HepG2 (cell line): Measurements from ENCODE around the gene ATP6V0D1. TPM values are rescaled to one million over a fixed set of nuclear protein-coding genes. Genes with fewer than 3 reads are reported as not detected.

Source experiments
- GTF3A ChIP-seq: sonication (generic); formaldehyde crosslinking; conservative IDR thresholded peaks from 2 replicates; pipeline ENCODE4 v1.4.0; 2020; ENCODE audit warnings: mild to moderate bottlenecking, missing genetic modification reagents
- HMG20A ChIP-seq: IDR thresholded peaks from 2 replicates; pipeline ENCODE4 v1.6.1; 2016; ENCODE audit warnings: borderline replicate concordance
- IRX3 ChIP-seq: sonication (generic); formaldehyde crosslinking; IDR thresholded peaks from 2 replicates; pipeline ENCODE4 v1.8.1; 2023; ENCODE audit warnings: mild to moderate bottlenecking, low read depth, missing genetic modification reagents, borderline replicate concordance
- MAX ChIP-seq: IDR thresholded peaks from 2 replicates; pipeline ENCODE4 v1.6.1; 2012; ENCODE audit warnings: inconsistent platforms
- NFKB2 ChIP-seq: sonication (generic); formaldehyde crosslinking; IDR thresholded peaks from 2 replicates; pipeline ENCODE4 v1.4.0; 2020; ENCODE audit warnings: missing genetic modification reagents, borderline replicate concordance
- NFYB ChIP-seq: sonication (generic); formaldehyde crosslinking; IDR thresholded peaks from 2 replicates; pipeline ENCODE4 v1.4.0; 2020; ENCODE audit warnings: missing genetic modification reagents
- NR3C1 ChIP-seq: sonication (generic); formaldehyde crosslinking; IDR thresholded peaks from 2 replicates; pipeline ENCODE4 v1.4.0; 2020; ENCODE audit warnings: missing genetic modification reagents
- PLRG1 ChIP-seq: fragments of 450-650 bp; conservative IDR thresholded peaks from 2 replicates; pipeline ENCODE4 v1.6.1; 2016
- SNAPC5 ChIP-seq: sonication (generic); formaldehyde crosslinking; IDR thresholded peaks from 2 replicates; pipeline ENCODE4 v1.8.1; 2023; ENCODE audit warnings: mild to moderate bottlenecking, missing genetic modification reagents, borderline replicate concordance
- TFDP2 ChIP-seq: sonication (generic); formaldehyde crosslinking; IDR thresholded peaks from 2 replicates; pipeline ENCODE4 v1.4.0; 2020; ENCODE audit warnings: missing genetic modification reagents
- ZBED4 ChIP-seq: sonication (generic); formaldehyde crosslinking; IDR thresholded peaks from 2 replicates; pipeline ENCODE4 v1.4.0; 2020; ENCODE audit warnings: missing genetic modification reagents, borderline replicate concordance
- ZFP91 ChIP-seq: sonication (generic); formaldehyde crosslinking; IDR thresholded peaks from 2 replicates; pipeline ENCODE4 v1.9.0; 2022; ENCODE audit warnings: missing genetic modification reagents, mild to moderate bottlenecking, borderline replicate concordance
- ZNF7 ChIP-seq: IDR thresholded peaks from 2 replicates; pipeline ENCODE4 v1.6.1; 2016; ENCODE audit warnings: missing biosample characterization, missing genetic modification reagents
- polyA plus RNA-seq, 8 experiments: library from polyadenylated mRNA; depleted of rRNA in 3 of 8; stranded (reverse) in 7 of 8; unstranded in 1 of 8; fragments of >200 nt; fragmentation: Illumina TruSeq in 4 of 8; extraction: Trizol in 4 of 8; gene quantifications; 2 replicates each; pipeline versions ENCODE4 v1.2.1 to v1.2.3, GENCODE V29; 2011 to 2016; ENCODE audit warnings: low read depth in 4 of 8, missing spikeins in 1 of 8, mixed read lengths in 1 of 8; ENCODE audit not compliant: insufficient read depth in 1 of 8
- total RNA-seq, 5 experiments: library from RNA; depleted of rRNA; stranded (reverse); fragments of >200 nt; fragmentation: Illumina TruSeq; extraction: Trizol; gene quantifications; 2 replicates each; pipeline ENCODE4 v1.2.3, GENCODE V29; 2016; ENCODE audit warnings: low read depth in 1 of 5
- TF ChIP-seq, protein P1 (sequence below): sonication (generic); formaldehyde crosslinking; IDR thresholded peaks from 2 replicates; pipeline ENCODE4 v1.4.0; 2020; ENCODE audit warnings: missing genetic modification reagents, borderline replicate concordance
- TF ChIP-seq, protein P2 (sequence below): sonication (generic); formaldehyde crosslinking; IDR thresholded peaks from 2 replicates; pipeline ENCODE4 v1.4.0; 2020; ENCODE audit warnings: missing genetic modification reagents, borderline replicate concordance

Gene ATP6V0D1
- total and polyA plus RNA-seq, 2 of the 13 experiments (the other 11 are each of a cell fraction or from before 2014, with no cell fraction given) = 51.1 to 61.3 TPM

DNA sequence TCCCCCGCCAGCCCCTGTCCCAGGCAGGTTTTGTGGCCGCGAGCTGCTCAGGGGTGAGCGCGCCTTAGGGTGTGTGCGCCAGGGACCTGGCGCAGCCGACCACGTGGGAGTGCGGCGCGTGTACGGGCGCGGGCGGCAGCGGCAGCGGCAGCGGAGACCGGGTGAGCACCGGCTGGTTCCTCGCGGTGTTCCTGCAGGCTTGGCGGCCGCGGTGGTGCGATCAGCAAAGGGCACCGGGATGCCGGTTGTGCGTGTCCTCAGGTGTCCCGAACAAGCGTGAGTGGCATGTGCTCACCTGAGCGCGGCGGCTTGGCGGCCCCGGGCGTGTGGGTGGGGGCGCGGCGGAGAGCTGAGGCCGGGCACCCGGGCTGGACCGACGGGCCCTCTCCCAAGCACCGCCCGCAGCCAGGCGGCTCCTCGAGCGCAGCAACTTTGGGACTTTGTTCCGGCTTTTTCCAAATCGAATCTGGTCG, 50.4 kb downstream of the ATP6V0D1 start (continued):
- no peak for TF ChIP-seq ZBED4 (CRISPR knock-in tag)
- TF ChIP-seq, protein P1, sequence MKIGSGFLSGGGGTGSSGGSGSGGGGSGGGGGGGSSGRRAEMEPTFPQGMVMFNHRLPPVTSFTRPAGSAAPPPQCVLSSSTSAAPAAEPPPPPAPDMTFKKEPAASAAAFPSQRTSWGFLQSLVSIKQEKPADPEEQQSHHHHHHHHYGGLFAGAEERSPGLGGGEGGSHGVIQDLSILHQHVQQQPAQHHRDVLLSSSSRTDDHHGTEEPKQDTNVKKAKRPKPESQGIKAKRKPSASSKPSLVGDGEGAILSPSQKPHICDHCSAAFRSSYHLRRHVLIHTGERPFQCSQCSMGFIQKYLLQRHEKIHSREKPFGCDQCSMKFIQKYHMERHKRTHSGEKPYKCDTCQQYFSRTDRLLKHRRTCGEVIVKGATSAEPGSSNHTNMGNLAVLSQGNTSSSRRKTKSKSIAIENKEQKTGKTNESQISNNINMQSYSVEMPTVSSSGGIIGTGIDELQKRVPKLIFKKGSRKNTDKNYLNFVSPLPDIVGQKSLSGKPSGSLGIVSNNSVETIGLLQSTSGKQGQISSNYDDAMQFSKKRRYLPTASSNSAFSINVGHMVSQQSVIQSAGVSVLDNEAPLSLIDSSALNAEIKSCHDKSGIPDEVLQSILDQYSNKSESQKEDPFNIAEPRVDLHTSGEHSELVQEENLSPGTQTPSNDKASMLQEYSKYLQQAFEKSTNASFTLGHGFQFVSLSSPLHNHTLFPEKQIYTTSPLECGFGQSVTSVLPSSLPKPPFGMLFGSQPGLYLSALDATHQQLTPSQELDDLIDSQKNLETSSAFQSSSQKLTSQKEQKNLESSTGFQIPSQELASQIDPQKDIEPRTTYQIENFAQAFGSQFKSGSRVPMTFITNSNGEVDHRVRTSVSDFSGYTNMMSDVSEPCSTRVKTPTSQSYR (CRISPR knock-in tag) = peak; percentile 12
- TF ChIP-seq NR3C1 (CRISPR knock-in tag) = no peak
- no peak for TF ChIP-seq NFYB (CRISPR knock-in tag)
- no peak for TF ChIP-seq ZNF7 (CRISPR knock-in tag)
- peak; percentile 89 for TF ChIP-seq ZFP91 (CRISPR knock-in tag)
- 0 out of 2 replicates have a peak, but pooled peaks have one; percentile 3 for TF ChIP-seq HMG20A
- 0 out of 2 replicates have a peak, but pooled peaks have one; percentile 49 for TF ChIP-seq GTF3A (CRISPR knock-in tag)
- TF ChIP-seq PLRG1 = no peak
- no peak for TF ChIP-seq SNAPC5 (CRISPR knock-in tag)
- TF ChIP-seq, protein P2, sequence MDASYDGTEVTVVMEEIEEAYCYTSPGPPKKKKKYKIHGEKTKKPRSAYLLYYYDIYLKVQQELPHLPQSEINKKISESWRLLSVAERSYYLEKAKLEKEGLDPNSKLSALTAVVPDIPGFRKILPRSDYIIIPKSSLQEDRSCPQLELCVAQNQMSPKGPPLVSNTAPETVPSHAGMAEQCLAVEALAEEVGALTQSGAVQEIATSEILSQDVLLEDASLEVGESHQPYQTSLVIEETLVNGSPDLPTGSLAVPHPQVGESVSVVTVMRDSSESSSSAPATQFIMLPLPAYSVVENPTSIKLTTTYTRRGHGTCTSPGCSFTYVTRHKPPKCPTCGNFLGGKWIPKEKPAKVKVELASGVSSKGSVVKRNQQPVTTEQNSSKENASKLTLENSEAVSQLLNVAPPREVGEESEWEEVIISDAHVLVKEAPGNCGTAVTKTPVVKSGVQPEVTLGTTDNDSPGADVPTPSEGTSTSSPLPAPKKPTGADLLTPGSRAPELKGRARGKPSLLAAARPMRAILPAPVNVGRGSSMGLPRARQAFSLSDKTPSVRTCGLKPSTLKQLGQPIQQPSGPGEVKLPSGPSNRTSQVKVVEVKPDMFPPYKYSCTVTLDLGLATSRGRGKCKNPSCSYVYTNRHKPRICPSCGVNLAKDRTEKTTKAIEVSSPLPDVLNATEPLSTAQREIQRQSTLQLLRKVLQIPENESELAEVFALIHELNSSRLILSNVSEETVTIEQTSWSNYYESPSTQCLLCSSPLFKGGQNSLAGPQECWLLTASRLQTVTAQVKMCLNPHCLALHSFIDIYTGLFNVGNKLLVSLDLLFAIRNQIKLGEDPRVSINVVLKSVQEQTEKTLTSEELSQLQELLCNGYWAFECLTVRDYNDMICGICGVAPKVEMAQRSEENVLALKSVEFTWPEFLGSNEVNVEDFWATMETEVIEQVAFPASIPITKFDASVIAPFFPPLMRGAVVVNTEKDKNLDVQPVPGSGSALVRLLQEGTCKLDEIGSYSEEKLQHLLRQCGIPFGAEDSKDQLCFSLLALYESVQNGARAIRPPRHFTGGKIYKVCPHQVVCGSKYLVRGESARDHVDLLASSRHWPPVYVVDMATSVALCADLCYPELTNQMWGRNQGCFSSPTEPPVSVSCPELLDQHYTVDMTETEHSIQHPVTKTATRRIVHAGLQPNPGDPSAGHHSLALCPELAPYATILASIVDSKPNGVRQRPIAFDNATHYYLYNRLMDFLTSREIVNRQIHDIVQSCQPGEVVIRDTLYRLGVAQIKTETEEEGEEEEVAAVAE (CRISPR knock-in tag) = no peak
- TF ChIP-seq MAX = peak; percentile 96
- peak; percentile 71 for TF ChIP-seq TFDP2 (CRISPR knock-in tag)
- TF ChIP-seq NFKB2 (CRISPR knock-in tag) = peak; percentile 86; the same call in 1 of the 2 replicates
- no peak; the same call in 1 of the 2 replicates for TF ChIP-seq IRX3
